NT2/D1 (cell line): ENCODE measurements around the gene RUNX1.

ENCODE experiments used
- SUZ12 ChIP-seq: IDR thresholded peaks from 2 replicates; pipeline ENCODE4 v1.6.1; 2011; ENCODE audit not compliant: insufficient read length, insufficient read depth; ENCODE audit errors: extremely low read depth
- YY1 ChIP-seq: IDR thresholded peaks from 2 replicates; pipeline ENCODE4 v1.6.1; 2011; ENCODE audit not compliant: insufficient read length, insufficient read depth
- ZNF274 ChIP-seq: IDR thresholded peaks from 2 replicates; pipeline ENCODE4 v1.6.1; 2011; ENCODE audit warnings: mild to moderate bottlenecking, low read depth, low read length

DNA sequence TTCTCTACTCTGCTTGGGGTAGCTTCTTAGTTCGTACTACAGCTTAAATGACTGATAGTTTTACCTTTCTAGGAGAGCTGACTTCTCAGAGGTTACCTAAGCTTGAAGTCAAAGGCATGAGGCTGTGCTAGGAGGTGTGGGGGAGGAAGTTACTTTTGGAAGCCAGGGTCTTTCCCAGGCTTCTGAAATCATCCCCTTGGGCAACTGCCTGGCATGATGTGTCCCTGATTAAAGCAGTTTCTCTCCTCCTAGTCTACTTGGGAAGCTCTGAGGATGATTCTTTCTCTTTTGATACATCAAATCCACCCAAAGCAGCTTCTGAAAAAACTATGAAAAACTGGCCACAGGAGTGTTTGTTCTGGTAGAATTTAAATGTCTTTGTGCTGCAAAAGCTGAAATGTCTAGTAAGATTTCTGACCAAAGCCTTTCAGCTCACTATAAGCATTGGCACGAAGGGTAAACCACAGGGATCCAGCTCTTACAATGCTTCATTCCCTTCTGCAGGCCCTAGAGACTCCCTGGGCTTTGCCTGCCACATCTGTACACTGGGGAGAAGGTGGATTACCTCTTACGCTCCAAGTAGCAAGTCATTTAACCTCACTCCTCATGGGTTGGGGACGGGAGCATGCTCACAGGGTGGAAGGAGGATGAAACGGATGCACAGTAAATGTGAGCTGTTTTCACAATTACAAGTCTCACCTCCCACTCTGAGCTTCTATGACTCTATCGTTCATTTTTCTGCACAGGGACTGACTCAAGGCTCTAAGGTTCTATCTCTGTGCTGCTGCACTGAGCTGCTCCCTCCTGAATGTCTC lies 59.6 kb downstream of the RUNX1 start:
- TF ChIP-seq YY1 (no peak), SUZ12 (no peak), ZNF274 (no peak)
